ENCODE data around the gene ABCG1.

ABCG1 gene

DNA sequence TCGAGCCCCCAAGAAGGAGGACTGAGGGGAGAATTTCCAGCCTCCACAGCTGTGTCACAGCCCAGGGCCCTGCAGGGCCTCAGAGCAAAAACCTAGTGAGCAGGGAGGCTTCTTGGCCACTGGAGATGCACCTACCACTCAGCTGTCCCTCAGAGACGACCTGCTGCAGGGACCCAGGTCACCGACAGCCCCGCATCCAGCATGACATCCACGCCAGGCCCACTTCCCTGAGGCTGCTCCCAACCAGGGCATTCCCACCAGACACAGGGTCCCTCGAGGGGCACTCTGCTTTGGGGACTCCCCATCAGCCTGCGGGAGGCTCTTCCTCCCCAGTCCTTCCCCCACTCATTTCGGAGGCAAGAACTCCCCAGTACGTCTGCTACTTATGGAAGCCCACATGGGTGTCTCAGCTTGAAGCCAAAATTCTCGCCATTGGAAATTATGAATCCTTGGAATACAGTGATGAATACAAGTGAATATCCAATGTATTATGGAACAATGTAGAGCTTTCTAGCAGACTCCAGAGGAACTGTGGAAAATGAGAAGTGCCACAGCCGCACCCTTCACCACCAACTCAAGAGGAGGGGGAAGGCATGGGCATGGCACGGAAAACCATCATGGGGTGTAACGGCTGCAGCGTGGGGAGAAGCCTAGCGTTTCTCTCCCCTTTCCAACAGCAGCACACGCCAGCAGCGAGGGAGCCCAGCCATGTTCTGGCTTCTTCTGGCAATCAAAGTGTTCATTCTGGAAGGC is 89.4 kb downstream of the ABCG1 start:
- no peaks in the 10 kb centered on the region for H3K9me3 ChIP-seq (ENCODE audit: severe bottlenecking)
- H3K4me1 ChIP-seq (ENCODE audit: insufficient read depth, poor library complexity, severe bottlenecking), result no peaks in the 10 kb centered on the region
- no peak overlapping the region for H3K27ac ChIP-seq (ENCODE audit: poor library complexity, severe bottlenecking)
- no peak overlapping the region for H3K4me3 ChIP-seq (ENCODE audit: severe bottlenecking)
- ATAC-seq (ENCODE audit: low read depth) (no peak), DNase-seq (ENCODE audit: low spot score) (no peak)
- TF ChIP-seq, protein P1, sequence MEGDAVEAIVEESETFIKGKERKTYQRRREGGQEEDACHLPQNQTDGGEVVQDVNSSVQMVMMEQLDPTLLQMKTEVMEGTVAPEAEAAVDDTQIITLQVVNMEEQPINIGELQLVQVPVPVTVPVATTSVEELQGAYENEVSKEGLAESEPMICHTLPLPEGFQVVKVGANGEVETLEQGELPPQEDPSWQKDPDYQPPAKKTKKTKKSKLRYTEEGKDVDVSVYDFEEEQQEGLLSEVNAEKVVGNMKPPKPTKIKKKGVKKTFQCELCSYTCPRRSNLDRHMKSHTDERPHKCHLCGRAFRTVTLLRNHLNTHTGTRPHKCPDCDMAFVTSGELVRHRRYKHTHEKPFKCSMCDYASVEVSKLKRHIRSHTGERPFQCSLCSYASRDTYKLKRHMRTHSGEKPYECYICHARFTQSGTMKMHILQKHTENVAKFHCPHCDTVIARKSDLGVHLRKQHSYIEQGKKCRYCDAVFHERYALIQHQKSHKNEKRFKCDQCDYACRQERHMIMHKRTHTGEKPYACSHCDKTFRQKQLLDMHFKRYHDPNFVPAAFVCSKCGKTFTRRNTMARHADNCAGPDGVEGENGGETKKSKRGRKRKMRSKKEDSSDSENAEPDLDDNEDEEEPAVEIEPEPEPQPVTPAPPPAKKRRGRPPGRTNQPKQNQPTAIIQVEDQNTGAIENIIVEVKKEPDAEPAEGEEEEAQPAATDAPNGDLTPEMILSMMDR (IDR thresholded peaks at IDR 0.05; ENCODE audit: poor library complexity, severe bottlenecking), result no peak
- H3K36me3 ChIP-seq (ENCODE audit: low read depth), result no peaks in the 10 kb centered on the region
- no peaks in the 10 kb centered on the region for H3K27me3 ChIP-seq (ENCODE audit: insufficient read depth, poor library complexity, severe bottlenecking)

DNA sequence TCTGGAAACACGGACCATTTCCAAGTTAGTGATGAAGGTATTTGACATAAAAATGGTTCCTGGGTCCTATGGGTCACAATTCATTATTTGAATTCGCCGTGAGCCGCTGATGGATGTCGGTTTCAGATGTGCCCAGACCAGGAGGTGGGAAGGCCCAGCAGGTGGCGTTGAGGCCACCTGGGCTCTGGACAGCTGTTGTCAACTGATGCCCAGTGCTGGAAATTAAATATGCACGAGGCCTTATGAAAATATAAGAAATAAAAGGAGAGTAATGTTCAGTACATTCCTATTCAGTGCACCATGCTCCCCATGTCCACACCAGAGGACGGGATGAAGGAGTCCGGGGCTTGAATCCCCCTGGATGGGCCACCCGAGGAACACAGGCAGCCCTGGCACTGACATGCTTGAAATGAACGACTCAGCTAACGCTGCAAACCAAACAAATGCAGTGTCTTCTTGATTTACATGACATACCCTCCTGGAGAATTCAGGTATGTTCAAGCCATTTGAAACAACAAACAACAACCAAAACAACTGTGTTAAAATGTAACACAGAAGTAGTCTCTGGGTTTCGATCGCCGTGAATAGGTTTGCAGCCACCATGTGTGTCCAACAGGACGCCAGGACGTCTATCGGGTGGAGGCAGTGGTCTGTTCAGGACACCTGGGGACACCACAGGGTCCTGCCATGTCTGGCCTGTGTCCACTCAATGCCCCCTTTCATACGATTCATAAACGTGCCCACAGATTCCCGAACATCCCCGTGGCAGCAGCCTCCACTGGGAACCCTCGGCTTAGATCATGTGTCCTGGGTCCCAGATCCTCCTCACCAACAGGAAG is 90.2 kb downstream of the ABCG1 start:
- no peaks in the 10 kb centered on the region for H3K36me3 ChIP-seq (ENCODE audit: low read depth)
- TF ChIP-seq, protein P1 (IDR thresholded peaks at IDR 0.05; ENCODE audit: poor library complexity, severe bottlenecking), result no peak
- H3K9me3 ChIP-seq (ENCODE audit: severe bottlenecking), result no peaks in the 10 kb centered on the region
- H3K4me3 ChIP-seq (ENCODE audit: severe bottlenecking), result no peak overlapping the region
- DNase-seq (ENCODE audit: low spot score), result no peak
- ATAC-seq (ENCODE audit: low read depth), result no peak
- no peaks in the 10 kb centered on the region for H3K4me1 ChIP-seq (ENCODE audit: insufficient read depth, poor library complexity, severe bottlenecking)
- no peak overlapping the region for H3K27ac ChIP-seq (ENCODE audit: poor library complexity, severe bottlenecking)
- H3K27me3 ChIP-seq (ENCODE audit: insufficient read depth, poor library complexity, severe bottlenecking), result no peaks in the 10 kb centered on the region

DNA sequence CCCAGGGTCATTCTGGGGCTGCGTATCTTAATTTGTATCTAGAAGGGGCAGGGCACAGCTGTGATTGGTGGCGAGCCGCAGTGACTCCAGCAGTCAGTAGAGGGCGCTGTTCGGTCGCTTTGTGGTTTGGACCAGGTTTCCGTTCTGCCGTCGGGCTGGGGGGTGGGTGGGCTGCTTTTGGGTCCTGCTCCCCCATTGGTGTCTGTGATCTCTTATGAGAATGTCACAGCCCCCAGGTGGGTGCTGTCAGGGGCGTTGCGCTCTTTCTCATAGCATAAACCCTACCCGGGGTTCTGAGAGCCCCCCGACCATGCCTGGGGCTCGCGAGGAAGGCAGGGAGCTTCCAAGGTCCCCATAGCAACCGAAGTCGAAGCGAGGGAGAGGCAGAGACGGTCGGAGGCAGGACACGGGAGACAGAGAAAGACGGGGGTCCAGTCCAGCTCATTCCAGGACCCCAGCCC is 90.8 kb downstream of the ABCG1 start:
- DNase-seq (ENCODE audit: low spot score) (no peak), ATAC-seq (ENCODE audit: low read depth) (no peak; the same call in 2 of the 3 replicates)
- H3K27me3 ChIP-seq (ENCODE audit: insufficient read depth, poor library complexity, severe bottlenecking), result no peaks in the 10 kb centered on the region
- no peaks in the 10 kb centered on the region for H3K4me1 ChIP-seq (ENCODE audit: insufficient read depth, poor library complexity, severe bottlenecking)
- H3K4me3 ChIP-seq (ENCODE audit: severe bottlenecking), result no peak overlapping the region
- TF ChIP-seq, protein P1 (IDR thresholded peaks at IDR 0.05; ENCODE audit: poor library complexity, severe bottlenecking), result peak; percentile 60
- H3K9me3 ChIP-seq (ENCODE audit: severe bottlenecking), result no peaks in the 10 kb centered on the region
- no peaks in the 10 kb centered on the region for H3K36me3 ChIP-seq (ENCODE audit: low read depth)
- H3K27ac ChIP-seq (ENCODE audit: poor library complexity, severe bottlenecking), result no peak overlapping the region

DNA sequence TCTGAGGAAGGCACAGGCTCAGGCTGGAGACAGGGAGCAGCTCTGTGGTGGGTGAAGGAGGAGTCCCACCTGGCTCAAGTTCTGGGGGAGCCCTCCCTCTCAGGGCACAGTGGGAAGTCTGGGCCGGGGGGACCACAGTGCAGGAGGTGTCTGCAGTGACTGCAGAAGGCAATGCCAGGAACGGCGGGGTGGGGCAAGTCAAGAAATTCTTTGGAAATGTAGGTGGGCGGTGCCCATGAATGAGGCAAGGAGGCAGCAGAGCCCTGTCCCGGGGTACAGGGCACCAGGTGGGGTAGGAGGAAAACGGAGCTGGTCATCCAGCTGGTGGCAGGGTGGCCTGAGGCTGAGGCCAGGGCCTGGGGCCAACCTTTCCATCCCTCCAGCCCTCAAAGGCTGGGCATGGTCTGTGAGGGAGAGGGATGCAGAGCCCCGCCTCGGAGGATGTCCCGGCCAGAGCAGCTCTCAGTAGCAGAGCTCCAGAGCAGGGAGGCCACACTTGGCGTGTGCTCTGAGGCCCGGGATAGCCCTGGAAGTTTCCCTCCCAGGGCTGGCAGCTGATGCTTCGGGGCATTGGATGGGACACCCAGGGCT is 91.6 kb downstream of the ABCG1 start:
- ATAC-seq (ENCODE audit: low read depth), result no peak
- no peak for DNase-seq (ENCODE audit: low spot score)
- Histone ChIP-seq H3K9me3 (ENCODE audit: severe bottlenecking) (no peaks in the 10 kb centered on the region), H3K27ac (ENCODE audit: poor library complexity, severe bottlenecking) (no peak overlapping the region), H3K4me1 (ENCODE audit: insufficient read depth, poor library complexity, severe bottlenecking) (no peaks in the 10 kb centered on the region), H3K4me3 (ENCODE audit: severe bottlenecking) (no peak overlapping the region), H3K27me3 (ENCODE audit: insufficient read depth, poor library complexity, severe bottlenecking) (no peaks in the 10 kb centered on the region), H3K36me3 (ENCODE audit: low read depth) (no peaks in the 10 kb centered on the region)
- TF ChIP-seq, protein P1 (IDR thresholded peaks at IDR 0.05; ENCODE audit: poor library complexity, severe bottlenecking), result no peak
